Esophagus muscularis mucosa (tissue), 4 donors: ENCODE results near the gene CACNA2D2.

Source experiments
- CTCF ChIP-seq, 3 experiments: fragments of 200-600 bp in 2 of 3; fragments of 450-650 bp in 1 of 3; sonication (generic) in 2 of 3; IDR thresholded peaks; one replicate each; pipeline ENCODE4 v1.5.1; 2017 to 2019; ENCODE audit warnings: antibody characterized with exemption in 3 of 3, mild to moderate bottlenecking in 2 of 3, moderate library complexity in 1 of 3
- EP300 ChIP-seq: sonication (generic); formaldehyde crosslinking; IDR thresholded peaks from one replicate; pipeline ENCODE4 v1.6.1; 2017; ENCODE audit warnings: antibody characterized with exemption
- POLR2A ChIP-seq: fragments of 450-650 bp; IDR thresholded peaks from one replicate; pipeline ENCODE4 v1.6.1; 2017; ENCODE audit warnings: antibody characterized with exemption, moderate library complexity, mild to moderate bottlenecking, low read depth
- POLR2AphosphoS5 ChIP-seq, 2 donors: sonication (generic); formaldehyde crosslinking; IDR thresholded peaks; one replicate each; pipeline ENCODE4 v1.6.1; 2017; ENCODE audit warnings: antibody characterized with exemption in 2 of 2

GRCh38 chr3:50340448-50341329 is 162.7 kb downstream of the CACNA2D2 start, which contains the start of gene RASSF1:
- TF ChIP-seq CTCF (IDR thresholded peaks at IDR 0.05) (no peak), POLR2A (peak; percentile 33), POLR2AphosphoS5 (IDR thresholded peaks at IDR 0.05) (peak; percentile 59 to 80), EP300 (no peak)
